ENCODE results near the gene SUMF1.
A peak's percentile ranks its signal among the peaks of the same experiment; 100 is the strongest.

Gene SUMF1

DNA sequence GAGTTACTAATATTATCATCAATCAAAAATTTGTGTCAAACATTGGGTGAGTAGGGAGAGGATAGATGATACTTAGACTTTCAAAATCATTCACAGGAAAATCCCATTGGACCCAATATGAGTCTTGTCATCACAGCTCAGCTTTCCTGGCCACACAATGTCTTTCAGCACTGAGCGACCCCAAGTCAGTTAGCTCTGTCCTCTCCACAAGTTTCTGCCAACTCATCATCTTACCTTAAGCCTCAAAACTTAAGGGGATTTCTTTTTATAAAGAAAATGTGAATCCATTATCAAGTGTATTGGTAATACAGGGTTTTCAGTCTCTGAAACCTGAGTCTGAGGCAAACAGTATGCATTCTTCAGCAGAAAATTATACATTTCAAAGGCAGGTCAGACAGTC, 55.8 kb downstream of the SUMF1 start:
- DNase-seq = no peak

DNA sequence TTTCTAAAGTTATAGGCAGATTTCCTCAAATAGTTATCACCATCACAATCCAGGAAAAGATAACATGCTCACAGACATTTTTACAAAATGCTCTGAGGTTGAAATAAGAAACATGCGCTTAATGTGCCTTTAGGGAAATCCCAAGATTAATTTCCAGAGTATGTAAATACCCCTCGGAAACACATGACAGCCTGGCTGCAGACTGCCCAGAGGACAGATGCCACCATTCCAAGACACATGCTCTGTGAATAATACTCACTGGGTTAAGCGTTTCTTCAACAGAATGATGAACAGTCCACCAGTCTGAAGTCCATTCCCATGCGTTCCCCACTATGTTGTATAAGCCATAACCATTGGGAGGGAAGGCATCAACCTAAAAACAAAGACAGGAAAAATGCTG, 56.5 kb downstream of the SUMF1 start:
- no peak for DNase-seq

DNA sequence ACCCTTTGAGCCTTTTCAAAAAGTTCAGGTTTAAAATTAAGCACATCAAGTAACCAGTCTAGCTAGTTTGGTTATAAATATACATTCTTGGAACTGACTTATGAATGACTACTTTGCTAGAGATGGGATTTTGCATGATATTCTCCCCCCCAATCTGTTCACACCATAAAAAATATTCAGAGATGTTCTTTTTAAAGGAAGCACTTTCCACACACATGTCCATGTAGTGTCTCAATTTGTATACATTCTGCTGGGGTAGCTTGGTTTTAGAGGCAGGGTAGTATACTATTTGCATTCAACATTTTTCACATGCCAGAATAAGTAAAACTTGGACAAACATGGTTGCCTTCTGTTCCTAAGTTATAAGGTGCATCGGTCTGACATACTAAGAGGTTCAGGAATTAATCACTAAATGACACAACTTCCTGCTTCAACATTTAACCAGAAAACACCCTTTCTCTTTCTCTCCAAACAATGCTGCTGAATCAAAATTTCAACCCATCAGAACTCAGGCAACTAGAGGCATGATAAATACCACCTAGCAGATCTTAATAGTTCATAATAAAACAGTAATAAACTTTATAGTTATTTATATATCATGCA, 57.0 kb downstream of the SUMF1 start:
- no peak for DNase-seq

DNA sequence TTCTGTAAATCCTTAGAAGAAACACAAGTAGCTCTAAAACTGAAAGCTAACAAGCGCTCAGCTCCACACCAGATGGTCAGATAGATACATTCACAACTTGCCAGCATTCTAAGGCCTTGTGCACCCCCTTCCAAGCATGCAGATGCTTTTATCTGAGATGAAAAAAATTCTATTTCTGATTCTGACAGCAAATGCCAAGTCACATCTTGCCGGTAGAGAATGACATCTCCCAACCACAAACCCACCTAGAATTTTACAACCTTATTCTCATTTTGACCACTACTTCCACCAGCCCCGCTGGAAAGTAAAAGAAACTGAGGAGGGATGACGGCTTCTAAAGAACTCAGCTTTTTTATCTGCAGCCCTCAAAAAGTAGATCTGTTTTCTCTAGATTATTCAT, 57.7 kb downstream of the SUMF1 start:
- DNase-seq = no peak

DNA sequence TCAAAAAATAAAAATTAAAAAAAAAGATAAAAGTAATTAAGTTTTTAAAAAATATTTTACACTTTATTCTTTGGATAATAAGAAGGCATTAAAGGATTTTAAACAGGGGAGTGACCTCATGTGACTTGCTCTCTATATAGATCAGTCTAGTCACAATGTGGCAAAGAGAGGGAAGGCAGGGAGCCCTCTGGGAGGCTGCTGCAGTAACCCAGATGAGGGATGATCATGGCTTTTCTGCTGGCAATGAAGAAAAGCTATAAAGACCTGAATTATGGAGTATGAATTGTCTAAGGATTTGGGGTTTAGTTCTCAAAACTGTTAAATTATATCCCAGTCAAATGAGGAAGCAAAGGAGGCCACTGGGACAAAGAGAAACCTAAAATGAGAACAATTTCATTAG, 58.1 kb downstream of the SUMF1 start:
- no peak for DNase-seq

DNA sequence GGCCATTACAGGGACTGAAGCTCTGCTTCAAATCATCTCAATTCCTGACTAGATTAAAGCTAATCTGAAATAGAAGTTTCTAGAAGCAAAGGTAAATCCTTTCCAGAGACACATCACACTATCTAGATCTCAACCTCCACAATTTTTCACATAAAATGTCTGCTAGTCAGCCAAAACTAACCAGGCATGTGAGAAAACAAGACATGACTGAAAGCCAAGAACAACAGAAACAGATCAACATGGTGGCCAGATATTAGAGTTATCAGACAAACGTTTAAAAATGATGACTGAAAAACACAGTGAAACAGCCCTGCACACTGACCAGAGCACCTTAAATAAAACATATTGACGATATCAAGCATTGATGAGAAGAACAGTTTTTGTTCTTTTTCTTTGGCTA, 59.1 kb downstream of the SUMF1 start:
- DNase-seq = no peak

DNA sequence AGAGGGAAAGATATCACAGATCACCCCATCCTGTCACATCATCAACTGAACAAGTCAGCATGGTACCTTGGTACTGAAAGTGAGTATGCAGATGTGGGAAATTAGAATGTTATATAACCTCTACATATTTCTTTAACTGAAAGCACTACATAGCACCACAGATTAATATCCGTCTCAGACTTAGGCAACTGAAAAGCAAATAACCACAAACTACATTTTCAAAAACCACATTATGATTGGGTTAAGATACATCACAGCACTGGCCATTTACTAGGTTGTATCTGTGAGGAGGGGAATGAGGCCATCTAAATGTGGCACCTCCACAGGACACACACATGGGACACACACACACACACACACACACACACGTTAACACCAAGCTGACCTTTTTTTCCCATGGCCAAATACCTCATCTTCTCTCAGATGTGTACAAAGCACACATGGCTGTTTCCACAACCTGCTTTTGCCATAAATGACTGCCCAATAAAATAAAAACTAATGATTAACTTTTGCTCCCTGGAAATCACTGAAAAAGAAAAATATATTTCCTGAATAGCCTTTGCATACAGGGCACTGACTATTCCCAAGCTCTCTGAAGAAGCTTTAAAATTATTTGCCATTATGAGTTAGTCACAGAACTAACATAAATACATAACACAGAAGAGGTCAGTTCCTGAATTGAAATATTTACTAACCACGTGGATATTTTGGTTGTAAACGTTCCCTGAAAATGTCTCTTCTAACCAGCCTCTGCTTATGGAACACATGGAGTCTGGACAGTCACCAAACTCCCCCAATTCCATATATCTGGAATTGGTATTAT, 60.1 kb downstream of the SUMF1 start:
- DNase-seq = no peak

DNA sequence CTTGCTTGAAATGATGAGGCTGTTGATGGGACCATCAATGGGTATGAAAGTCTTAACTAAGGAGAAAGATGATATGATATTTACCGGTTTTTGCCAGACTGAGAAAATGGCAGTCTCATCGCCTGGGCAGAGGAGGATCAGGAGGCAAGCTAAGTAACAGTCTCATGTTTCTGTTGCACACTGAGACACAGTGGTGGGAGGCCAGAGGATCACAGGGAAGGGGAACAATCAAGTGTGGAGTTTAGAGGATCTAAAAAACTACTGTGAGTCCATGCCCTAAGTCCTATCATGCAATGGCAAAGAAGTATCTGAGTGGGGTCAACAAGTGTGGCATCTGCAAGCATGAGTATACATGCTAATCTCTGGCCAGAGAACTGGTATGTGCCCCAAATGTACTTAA, 62.2 kb downstream of the SUMF1 start:
- no peak for DNase-seq

DNA sequence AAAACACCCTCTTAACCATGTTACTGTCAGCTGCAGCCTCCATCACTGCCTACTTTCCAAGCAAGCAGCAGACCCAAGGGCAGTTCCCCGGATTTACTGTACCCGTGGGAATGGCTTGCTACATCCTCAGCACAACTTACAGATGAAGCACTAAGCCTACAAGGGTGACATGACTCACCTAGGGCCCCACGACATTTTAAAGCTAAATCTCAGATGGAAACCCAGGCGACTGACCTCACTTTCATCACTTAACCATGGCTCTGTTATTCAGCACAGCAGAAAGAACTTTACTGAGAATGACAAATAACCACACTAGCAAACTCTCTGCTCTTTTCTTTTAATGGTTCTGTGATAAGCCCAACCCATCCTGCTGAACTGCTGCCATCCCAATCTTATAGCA, 65.6 kb downstream of the SUMF1 start:
- no peak for DNase-seq

DNA sequence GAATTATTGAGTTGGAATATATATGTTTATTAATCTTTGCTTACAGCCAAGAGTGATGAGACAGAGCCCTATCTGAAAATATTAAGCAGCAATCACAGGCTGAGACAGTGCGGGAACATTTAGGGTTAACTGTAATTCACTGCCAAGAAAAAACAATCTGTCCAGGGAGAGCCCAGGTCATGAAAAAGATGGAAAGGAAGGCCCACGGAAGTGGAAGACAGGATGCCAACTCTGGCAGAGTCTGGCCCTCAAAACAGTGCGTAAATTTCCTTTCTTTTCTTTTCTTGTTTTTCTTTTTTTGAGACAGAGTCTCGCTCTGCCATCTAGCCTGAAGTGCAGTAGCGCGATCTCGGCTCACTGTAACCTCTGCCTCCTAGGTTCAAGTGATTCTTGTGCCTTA, 67.6 kb downstream of the SUMF1 start:
- DNase-seq = no peak

DNA sequence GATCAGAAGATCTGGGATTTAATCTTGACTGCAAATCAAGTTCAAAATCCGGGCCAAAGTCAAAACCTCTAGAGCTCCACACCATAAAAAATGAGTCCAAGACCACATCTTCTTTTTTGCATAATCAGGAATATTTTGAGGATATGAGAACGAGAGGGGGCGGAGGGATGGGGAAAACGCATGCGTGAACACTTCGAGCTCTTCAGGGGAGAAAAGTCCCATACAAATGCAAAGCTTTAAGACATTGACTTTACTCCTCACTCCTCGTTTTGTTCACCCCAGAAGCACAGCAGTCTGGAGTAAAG, 68.2 kb downstream of the SUMF1 start:
- no peak for DNase-seq

DNA sequence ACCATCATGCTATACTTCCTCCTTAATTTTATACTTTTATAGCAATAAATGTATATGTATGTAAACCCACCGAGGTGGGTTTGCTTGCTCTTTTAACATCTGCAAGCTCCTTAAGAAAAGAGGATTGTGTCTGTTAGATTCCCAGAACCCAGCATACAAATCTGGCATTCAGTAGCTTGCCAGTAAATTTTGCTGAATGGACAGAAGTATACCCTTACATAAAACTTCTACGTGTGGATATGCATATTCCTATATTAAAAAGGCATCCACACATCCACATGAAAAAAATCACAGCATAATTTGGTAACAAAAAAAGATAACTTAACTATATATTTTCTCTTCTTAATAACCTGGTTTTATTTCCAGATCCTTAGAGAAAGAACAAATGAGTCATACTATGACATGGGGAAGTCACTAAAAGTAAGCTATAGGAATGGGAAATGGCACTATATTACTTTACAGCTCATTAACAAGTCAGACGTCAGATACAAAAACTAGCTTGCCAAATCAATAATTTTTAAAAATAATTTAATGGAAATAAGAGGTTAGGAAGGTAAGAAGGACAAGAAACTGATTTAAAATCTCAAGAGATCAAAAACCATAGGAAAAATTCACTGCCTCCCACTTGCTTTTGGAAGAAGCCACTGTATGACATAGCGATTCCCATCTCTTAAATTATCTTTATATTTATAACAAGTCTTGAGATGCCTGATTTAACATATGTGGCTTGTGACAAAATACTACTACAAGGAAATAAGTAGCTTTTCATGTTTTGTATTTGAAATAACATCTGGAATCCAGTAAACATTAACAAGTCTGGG, 68.7 kb downstream of the SUMF1 start:
- DNase-seq = no peak

DNA sequence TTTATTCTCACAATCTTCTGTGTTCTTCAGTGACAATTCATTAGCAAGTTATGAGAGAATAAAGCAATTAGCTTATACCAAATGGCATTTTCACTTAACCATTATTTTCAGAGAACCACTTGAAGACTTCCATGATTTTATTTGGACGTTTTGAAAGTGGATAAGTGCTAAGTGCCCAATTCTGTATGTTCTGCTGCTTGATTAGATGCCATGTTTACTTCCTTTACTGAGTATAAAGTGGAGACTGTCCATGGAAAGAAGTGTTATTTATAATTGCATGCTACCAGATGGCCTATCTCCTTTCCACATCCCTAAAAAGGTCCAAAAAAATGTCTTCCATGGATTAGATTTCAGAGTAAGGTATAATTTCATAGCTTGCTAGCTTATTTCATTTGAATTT, 69.6 kb downstream of the SUMF1 start:
- no peak for DNase-seq

DNA sequence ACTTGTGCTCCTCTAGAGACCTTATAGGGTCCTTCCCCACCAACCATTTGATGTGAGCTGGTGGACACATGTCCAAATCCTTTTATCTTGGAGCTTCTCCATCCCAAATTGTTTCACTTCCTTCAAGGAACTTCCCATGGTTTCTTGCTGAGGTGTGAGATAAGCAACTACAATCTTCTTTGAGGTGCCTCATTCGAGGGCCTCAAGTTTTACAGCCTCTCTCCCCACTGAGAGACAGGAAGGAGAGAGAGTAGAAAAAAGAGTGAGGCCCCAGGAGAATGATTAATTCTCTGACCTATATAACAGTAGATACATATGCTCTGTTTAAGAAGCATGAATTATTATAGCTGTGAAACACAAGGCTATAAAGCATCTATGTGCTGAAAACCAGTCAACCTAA, 70.5 kb downstream of the SUMF1 start:
- no peak for DNase-seq

DNA sequence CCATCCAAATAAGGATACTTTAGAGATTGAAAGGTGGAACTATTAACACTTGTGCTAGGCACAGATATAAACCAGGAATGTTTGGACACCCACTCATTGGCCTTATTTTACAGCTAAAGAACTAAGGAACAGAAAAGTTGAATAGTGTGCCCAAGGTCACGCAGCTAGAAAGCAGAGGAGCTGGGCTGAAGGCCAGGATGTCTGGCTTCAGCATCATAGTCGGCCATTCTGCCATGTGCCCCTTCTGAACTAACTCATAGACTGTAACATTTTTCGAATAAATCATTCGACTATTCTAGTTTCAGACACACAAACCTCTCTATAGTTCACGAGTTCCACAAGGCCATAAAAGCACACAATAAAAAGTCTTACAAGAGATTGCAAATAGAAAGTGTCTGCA, 71.1 kb downstream of the SUMF1 start:
- no peak for DNase-seq

DNA sequence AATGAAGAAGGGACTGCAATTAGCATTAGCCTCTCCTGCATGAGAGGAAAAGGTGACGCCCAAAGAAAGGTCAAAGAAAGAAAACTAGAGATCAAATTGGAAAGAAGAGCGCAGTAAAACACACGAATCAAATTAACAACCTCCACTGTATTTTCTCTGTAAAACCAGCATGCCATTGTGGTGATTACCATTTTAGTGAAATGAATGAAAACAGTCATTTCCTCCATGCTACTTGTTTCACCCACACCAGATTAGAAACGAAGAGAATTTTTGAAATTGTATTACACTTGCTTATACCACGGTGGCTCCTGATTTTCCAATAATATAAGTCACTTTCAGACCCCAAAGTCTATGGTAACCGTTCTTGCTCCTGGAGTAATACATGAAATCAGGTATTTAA, 71.6 kb downstream of the SUMF1 start:
- no peak for DNase-seq

DNA sequence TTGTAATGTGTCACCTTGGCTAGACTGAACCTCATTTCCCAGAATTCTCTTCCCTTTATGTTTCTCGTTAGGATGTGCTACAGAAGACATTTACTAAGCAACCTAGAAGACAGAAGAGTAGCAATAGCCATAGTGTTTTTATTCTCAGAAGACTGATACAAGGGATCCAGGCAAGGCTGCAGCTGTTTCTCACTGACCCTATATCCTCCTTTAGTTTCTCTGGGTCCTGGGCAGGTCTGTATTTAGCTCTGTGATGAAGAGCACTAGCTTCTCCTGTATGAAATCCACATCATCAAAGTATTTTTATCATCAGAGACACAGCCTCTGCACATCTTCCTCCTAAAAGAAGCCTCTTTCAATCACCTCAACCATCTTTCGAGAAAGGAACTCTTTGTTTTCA, 72.5 kb downstream of the SUMF1 start:
- no peak for DNase-seq

DNA sequence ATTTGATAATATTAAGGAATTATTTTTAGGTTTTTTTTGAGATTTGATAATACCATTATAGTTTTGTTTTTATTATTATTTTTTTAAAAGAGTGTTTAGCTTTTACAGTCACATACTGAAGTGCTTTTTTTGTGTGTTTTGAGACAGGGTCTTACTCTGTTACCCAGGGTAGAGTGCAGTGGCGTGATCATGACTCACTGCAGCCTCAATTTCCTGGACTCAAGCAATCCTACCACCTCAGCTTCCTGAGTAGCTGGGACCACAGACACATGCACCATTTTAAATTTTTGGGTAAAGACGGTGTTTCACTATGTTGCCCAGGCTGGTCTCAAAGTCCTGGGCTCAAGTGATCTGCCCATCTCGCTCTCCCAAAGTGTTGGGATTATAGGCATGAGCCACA, 73.0 kb downstream of the SUMF1 start:
- DNase-seq = peak; percentile 37

DNA sequence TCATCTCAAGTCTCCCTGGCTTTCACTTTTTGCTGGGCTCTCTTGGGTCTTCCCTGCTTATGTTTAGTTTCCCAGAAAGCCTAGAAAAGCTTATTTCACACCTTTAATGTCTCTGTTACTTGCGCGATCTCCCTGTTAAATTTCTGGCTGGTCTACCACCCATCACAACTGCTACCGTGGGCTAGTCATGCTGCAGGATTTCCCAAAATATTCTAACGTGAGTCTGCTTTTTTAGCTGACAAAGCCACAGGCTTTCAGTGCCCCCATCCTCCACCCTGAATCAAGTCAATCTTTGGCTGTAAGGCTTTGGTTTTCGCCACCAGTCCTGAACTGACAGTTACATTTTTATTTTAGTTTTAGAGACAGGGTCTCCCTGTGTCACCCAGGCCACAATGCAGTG, 74.1 kb downstream of the SUMF1 start:
- DNase-seq = no peak

DNA sequence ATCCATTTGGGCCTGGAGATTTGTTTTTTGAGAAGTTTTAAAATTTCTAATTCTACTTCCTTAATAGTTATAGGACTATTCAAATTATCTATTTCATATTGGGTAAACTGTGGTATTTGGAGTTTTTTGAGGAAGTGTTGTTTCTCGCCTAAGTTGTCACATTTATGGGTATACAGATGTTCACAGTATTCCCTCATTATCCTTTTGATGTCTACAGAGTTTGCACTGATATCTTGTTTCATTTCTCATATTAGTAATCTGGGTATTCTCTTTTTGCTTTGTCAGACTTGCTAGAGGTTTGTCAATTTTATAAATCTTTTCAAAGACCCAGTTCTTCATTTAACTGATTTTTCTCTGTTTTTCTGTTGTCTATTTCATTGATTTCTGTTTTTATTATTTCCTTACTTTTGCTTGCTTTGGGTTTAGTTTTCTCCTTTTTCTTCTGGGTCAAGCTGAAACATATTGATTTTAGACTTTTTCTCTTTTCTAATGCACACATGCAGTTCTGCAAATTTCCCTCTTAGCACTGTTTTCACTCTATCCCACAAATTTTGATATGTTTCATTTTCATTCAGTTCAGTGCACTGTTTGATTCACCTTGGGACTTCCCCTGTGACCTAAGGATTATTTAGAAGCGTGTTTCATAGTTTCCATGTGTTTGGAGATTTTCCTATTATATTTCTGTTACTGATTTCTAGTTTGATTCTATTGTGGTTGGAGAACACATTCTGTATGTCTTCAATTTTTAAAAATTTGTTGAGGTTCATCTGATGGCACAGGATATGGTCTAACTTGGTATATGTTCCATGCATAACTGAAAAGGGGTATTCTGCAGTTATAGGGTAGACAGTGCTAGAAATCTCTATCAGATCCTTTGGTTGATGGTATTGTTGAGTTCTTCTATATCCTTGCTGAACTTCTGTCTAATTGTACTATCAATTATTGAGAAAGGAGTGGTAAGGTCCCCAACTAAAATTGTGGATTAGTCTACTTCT, 79.6 kb downstream of the SUMF1 start:
- DNase-seq = no peak

DNA sequence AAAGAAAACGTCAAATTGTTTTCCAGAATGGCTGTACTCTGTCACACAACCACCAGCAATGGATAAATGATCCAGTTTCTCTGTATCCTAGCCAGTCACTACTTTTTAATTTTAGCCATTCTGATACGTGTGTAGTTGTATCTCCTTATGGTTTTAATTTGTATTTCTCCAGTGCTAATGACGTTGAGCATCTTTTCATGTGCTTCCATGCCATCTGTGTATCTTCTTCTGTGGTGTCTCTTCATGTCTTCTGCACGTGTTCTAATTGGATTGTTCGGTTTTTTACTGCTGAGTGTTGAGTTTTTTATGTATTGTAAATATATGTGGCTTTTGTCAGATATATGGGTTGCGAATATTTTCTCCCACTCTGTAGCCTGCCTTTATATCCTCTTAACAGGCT, 81.9 kb downstream of the SUMF1 start:
- no peak for DNase-seq

DNA sequence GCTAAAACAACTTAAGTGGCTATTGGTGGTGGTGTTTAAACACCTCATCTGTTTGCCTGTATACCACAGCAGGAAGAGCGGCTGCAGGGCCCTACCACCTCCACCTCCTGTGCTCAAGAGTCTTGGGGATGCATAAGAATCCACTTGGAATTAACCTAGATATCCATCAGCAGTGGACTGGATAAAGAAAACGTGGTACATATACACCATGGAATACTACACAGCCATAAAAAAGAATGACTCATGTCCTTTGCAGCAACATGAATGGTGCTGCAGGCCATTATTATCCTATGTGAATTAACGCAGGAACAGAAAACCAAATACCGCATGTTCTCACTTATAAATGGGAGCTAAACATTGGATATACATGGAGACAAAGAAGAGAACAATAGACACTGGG, 87.1 kb downstream of the SUMF1 start:
- no peak for DNase-seq

DNA sequence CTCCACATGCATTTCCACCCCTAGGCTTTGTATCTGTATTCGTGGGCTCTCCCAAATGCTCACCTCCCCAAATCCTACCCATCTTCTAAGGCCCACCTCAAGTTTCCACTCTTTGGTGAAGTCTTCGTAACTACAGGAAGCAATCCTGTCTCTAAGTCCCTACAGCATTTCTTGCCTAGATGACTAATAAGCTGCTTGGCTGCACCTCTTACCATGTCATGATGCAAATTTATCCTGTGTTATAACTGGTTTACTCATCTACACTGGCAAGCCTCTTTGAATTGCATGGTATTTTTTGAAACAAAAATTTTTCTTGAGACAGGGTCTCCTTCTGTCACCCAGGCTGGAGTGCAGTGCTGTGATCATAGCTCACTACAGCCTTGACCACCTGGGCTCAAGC, 90.6 kb downstream of the SUMF1 start:
- DNase-seq = no peak

Measured in EL (cell line).